ENCODE measurements around the gene SPRED1. TPM values are rescaled to one million over a fixed set of nuclear protein-coding genes. Genes with fewer than 3 reads are reported as not detected.

The SPRED1 gene
- total and polyA plus RNA-seq, 9 of the 15 experiments (the other 6 are each of a cell fraction or from before 2014, with no cell fraction given): 2.8 to 17.4 (median 7.9) TPM

DNA sequence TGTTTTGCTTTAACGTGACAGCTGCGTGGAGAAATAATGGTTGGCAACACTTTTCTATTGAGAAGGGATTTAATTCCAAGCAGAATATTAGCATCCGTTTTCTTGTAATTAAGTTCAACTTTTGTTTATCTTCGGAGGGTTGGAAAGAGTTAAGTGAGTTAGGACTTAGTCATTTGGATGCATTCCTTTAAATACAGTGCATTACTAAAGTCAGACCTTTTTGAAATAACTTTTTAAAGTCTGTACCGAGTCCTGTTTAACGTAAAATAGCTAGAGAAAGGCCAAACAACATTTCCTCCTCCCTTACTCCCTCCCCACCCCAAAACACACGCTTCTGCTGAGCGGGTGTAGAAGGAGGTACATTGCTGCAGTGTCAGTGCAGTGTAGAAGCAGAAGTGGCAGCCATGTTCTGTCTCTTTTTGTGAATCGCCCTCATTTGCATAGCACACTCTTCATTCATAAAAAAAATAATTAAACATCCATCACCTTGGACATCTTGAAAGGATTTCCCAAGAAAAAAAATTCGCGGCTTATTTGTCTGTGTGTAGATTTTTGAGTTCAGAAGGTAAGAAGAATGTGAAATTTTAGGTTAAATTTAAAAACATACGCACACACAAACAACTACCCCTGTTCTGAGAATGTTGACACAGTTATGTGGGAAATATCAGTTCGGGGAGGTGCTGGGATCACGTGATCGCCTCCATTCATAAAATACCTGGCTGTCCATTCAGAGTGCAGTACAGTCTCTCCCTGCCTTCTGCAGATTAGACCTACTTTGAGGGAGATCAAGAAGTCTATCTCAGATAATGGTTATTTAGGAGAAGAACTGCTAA is 1.6 kb downstream of the SPRED1 start (continued):
- TF ChIP-seq, protein P1, sequence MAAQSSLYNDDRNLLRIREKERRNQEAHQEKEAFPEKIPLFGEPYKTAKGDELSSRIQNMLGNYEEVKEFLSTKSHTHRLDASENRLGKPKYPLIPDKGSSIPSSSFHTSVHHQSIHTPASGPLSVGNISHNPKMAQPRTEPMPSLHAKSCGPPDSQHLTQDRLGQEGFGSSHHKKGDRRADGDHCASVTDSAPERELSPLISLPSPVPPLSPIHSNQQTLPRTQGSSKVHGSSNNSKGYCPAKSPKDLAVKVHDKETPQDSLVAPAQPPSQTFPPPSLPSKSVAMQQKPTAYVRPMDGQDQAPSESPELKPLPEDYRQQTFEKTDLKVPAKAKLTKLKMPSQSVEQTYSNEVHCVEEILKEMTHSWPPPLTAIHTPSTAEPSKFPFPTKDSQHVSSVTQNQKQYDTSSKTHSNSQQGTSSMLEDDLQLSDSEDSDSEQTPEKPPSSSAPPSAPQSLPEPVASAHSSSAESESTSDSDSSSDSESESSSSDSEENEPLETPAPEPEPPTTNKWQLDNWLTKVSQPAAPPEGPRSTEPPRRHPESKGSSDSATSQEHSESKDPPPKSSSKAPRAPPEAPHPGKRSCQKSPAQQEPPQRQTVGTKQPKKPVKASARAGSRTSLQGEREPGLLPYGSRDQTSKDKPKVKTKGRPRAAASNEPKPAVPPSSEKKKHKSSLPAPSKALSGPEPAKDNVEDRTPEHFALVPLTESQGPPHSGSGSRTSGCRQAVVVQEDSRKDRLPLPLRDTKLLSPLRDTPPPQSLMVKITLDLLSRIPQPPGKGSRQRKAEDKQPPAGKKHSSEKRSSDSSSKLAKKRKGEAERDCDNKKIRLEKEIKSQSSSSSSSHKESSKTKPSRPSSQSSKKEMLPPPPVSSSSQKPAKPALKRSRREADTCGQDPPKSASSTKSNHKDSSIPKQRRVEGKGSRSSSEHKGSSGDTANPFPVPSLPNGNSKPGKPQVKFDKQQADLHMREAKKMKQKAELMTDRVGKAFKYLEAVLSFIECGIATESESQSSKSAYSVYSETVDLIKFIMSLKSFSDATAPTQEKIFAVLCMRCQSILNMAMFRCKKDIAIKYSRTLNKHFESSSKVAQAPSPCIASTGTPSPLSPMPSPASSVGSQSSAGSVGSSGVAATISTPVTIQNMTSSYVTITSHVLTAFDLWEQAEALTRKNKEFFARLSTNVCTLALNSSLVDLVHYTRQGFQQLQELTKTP (IDR thresholded peaks at IDR 0.05; ENCODE audit: low read depth in 1 of 2, partially characterized antibody in 2 of 2): peak in 1 of 2 experiments; percentile 37
- no peak for TF ChIP-seq GTF2E2 (tag; IDR thresholded peaks at IDR 0.05)
- TF ChIP-seq CBFA2T3 (IDR thresholded peaks at IDR 0.05): peak; percentile 55
- TF ChIP-seq BHLHE40 (IDR thresholded peaks at IDR 0.05; ENCODE audit: low read length): peak; percentile 92
- no peak for TF ChIP-seq FIP1L1 (IDR thresholded peaks at IDR 0.05; ENCODE audit: low read depth, low read length, poor library complexity, severe bottlenecking)
- no peak for TF ChIP-seq JUND (IDR thresholded peaks at IDR 0.05; ENCODE audit: borderline replicate concordance, low read depth, low read length)
- no peak for TF ChIP-seq JUND (tag; IDR thresholded peaks at IDR 0.05; ENCODE audit: borderline replicate concordance, low read depth, low read length)
- TF ChIP-seq ZNF24 (IDR thresholded peaks at IDR 0.05): no peak
- TF ChIP-seq, protein P2, sequence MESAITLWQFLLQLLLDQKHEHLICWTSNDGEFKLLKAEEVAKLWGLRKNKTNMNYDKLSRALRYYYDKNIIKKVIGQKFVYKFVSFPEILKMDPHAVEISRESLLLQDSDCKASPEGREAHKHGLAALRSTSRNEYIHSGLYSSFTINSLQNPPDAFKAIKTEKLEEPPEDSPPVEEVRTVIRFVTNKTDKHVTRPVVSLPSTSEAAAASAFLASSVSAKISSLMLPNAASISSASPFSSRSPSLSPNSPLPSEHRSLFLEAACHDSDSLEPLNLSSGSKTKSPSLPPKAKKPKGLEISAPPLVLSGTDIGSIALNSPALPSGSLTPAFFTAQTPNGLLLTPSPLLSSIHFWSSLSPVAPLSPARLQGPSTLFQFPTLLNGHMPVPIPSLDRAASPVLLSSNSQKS (CRISPR knock-in tag; IDR thresholded peaks at IDR 0.05): no peak
- no peak for TF ChIP-seq CBX8 (IDR thresholded peaks at IDR 0.05; ENCODE audit: borderline replicate concordance, extremely low read depth, low read depth, low read length, poor library complexity, severe bottlenecking)
- TF ChIP-seq CHD2 (IDR thresholded peaks at IDR 0.05; ENCODE audit: low read depth, low read length): no peak
- no peak for TF ChIP-seq CBFB (CRISPR knock-in tag; IDR thresholded peaks at IDR 0.05)
- no peak for TF ChIP-seq RBM17 (IDR thresholded peaks at IDR 0.05; ENCODE audit: borderline replicate concordance, low read depth, low read length)
- TF ChIP-seq KLF16 (IDR thresholded peaks at IDR 0.05): no peak
- TF ChIP-seq CEBPG (CRISPR knock-in tag; IDR thresholded peaks at IDR 0.05): no peak
- TF ChIP-seq CEBPG (tag; conservative IDR thresholded peaks at IDR 0.05 in 1 of 2, IDR thresholded peaks at IDR 0.05 in 1 of 2): no peak
- peak in 1 of 2 experiments; percentile 32; a peak in 1 of 4 replicates for TF ChIP-seq ARNT (IDR thresholded peaks at IDR 0.05)
- TF ChIP-seq, protein P3, sequence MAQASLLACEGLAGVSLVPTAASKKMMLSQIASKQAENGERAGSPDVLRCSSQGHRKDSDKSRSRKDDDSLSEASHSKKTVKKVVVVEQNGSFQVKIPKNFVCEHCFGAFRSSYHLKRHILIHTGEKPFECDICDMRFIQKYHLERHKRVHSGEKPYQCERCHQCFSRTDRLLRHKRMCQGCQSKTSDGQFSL (CRISPR knock-in tag; IDR thresholded peaks at IDR 0.05): no peak
- TF ChIP-seq, protein P3 (tag; IDR thresholded peaks at IDR 0.05): no peak
- TF ChIP-seq ILF3 (IDR thresholded peaks at IDR 0.05; ENCODE audit: borderline replicate concordance): no peak; the same call in 1 of the 2 replicates
- no peak for TF ChIP-seq CBX2 (IDR thresholded peaks at IDR 0.05; ENCODE audit: insufficient read depth, low read length, poor library complexity, severe bottlenecking)
- no peak for TF ChIP-seq NCOA6 (IDR thresholded peaks at IDR 0.05)
- TF ChIP-seq PURB (CRISPR knock-in tag; IDR thresholded peaks at IDR 0.05; ENCODE audit: low read depth): no peak
